MM.1S (cell line): ENCODE data around the gene EOMES.

ENCODE experiments used
- DNase-seq: peaks from one replicate; pipeline ENCODE4 v3.0.0-alpha.2; 2015
- H2AFZ ChIP-seq: fragments of 300-600 bp; sonication (generic); 2 replicates; pipeline ENCODE4 v1.6.0; 2016; ENCODE audit warnings: antibody characterized with exemption, low read length
- H3F3A ChIP-seq: fragments of 300-600 bp; sonication (generic); 2 replicates; pipeline ENCODE4 v1.6.1; 2016; ENCODE audit warnings: mild to moderate bottlenecking, antibody characterized with exemption, low read length, moderate library complexity, mixed read lengths; ENCODE audit not compliant: insufficient read depth
- H3K27ac ChIP-seq: fragments of 300-600 bp; sonication (generic); 2 replicates; pipeline ENCODE4 v1.5.1; 2016; ENCODE audit warnings: mild to moderate bottlenecking, low read length
- H3K27me3 ChIP-seq: fragments of 300-600 bp; sonication (generic); replicated peaks from 2 replicates; pipeline ENCODE4 v1.6.0; 2016; ENCODE audit warnings: low read length; ENCODE audit not compliant: insufficient read depth
- H3K36me3 ChIP-seq: fragments of 300-600 bp; sonication (generic); replicated peaks from 2 replicates; pipeline ENCODE4 v1.6.1; 2016; ENCODE audit warnings: mild to moderate bottlenecking, low read length, mixed read lengths; ENCODE audit not compliant: insufficient read depth
- H3K4me1 ChIP-seq: fragments of 300-600 bp; sonication (generic); 2 replicates; pipeline ENCODE4 v1.6.1; 2016; ENCODE audit warnings: low read length, mixed read lengths
- H3K4me2 ChIP-seq: fragments of 300-600 bp; sonication (generic); 2 replicates; pipeline ENCODE4 v1.6.0; 2016; ENCODE audit warnings: low read depth, low read length
- H3K4me3 ChIP-seq: fragments of 300-600 bp; sonication (generic); 2 replicates; pipeline ENCODE4 v1.5.1; 2016; ENCODE audit warnings: low read length, mixed read lengths
- H3K79me2 ChIP-seq: fragments of 300-600 bp; sonication (generic); 2 replicates; pipeline ENCODE4 v1.6.1; 2016; ENCODE audit warnings: mixed run types, low read length, mixed read lengths
- H3K9ac ChIP-seq: fragments of 300-600 bp; sonication (generic); 2 replicates; pipeline ENCODE4 v1.6.1; 2016; ENCODE audit warnings: low read length, mixed read lengths
- H3K9me2 ChIP-seq: fragments of 300-600 bp; sonication (generic); replicated peaks from 2 replicates; pipeline ENCODE4 v1.6.1; 2016; ENCODE audit warnings: mild to moderate bottlenecking, low read length, mixed read lengths; ENCODE audit not compliant: insufficient read depth
- H3K9me3 ChIP-seq: fragments of 300-600 bp; sonication (generic); replicated peaks from 2 replicates; pipeline ENCODE4 v1.6.1; 2016; ENCODE audit warnings: mild to moderate bottlenecking, low read length, mixed read lengths; ENCODE audit not compliant: insufficient read depth
- H4K20me1 ChIP-seq: fragments of 300-600 bp; sonication (generic); 2 replicates; pipeline ENCODE4 v1.6.1; 2016; ENCODE audit warnings: mild to moderate bottlenecking, low read length, moderate library complexity, mixed read lengths; ENCODE audit not compliant: insufficient read depth
- CTCF ChIP-seq: fragments of 300-600 bp; sonication (generic); IDR thresholded peaks from 2 replicates; pipeline ENCODE4 v1.5.1; 2016; ENCODE audit warnings: antibody characterized with exemption, low read length, mixed read lengths
- EZH2 ChIP-seq: fragments of 300-600 bp; sonication (generic); optimal IDR thresholded peaks from 2 replicates; pipeline ENCODE3; 2017; ENCODE audit warnings: low read depth, mild to moderate bottlenecking, antibody characterized with exemption, low read length, mixed read lengths
- EZH2phosphoT487 ChIP-seq: fragments of 300-600 bp; sonication (generic); IDR thresholded peaks from 2 replicates; pipeline ENCODE4 v1.6.1; 2018; ENCODE audit warnings: antibody characterized with exemption, low read length

The EOMES gene

GRCh38 chr3:27667751-27668150, 54.4 kb downstream of the EOMES start:
- no peaks in the 10 kb centered on the region for H3K27me3 ChIP-seq
- no peak overlapping the region for H3K9ac ChIP-seq
- no peaks in the 10 kb centered on the region for H4K20me1 ChIP-seq
- H3F3A ChIP-seq = no peaks in the 10 kb centered on the region
- H3K27ac ChIP-seq = no peak overlapping the region
- no peaks in the 10 kb centered on the region for H3K79me2 ChIP-seq
- no peak overlapping the region for H3K4me3 ChIP-seq
- no peak for TF ChIP-seq CTCF
- no peak for TF ChIP-seq EZH2
- no peak for TF ChIP-seq EZH2phosphoT487
- H3K9me3 ChIP-seq = no peaks in the 10 kb centered on the region
- no peak overlapping the region for H2AFZ ChIP-seq
- no peak overlapping the region for H3K4me2 ChIP-seq
- no peak for DNase-seq
- H3K4me1 ChIP-seq = no peaks in the 10 kb centered on the region
- H3K9me2 ChIP-seq = no peaks in the 10 kb centered on the region
- H3K36me3 ChIP-seq = no peaks in the 10 kb centered on the region

- Histone ChIP-seq H2AFZ (no peak overlapping the region), H3K9me3 (no peaks in the 10 kb centered on the region), H4K20me1 (no peaks in the 10 kb centered on the region), H3K4me3 (no peak overlapping the region), H3K4me2 (no peak overlapping the region), H3K27me3 (no peaks in the 10 kb centered on the region), H3K9ac (no peak overlapping the region), H3F3A (no peaks in the 10 kb centered on the region), H3K79me2 (no peaks in the 10 kb centered on the region), H3K36me3 (no peaks in the 10 kb centered on the region), H3K4me1 (no peaks in the 10 kb centered on the region), H3K9me2 (no peaks in the 10 kb centered on the region), H3K27ac (no peak overlapping the region)
- DNase-seq = no peak
- TF ChIP-seq EZH2phosphoT487 (no peak), CTCF (no peak), EZH2 (no peak)
Observed at GRCh38 chr3:27666708-27667107, 55.4 kb downstream of the EOMES start.

GRCh38 chr3:27666272-27666671, 55.9 kb downstream of the EOMES start:
- H3K79me2 ChIP-seq = no peaks in the 10 kb centered on the region
- no peaks in the 10 kb centered on the region for H3K9me2 ChIP-seq
- H3K9ac ChIP-seq = no peak overlapping the region
- H3F3A ChIP-seq = no peaks in the 10 kb centered on the region
- no peaks in the 10 kb centered on the region for H3K4me1 ChIP-seq
- no peak overlapping the region for H3K4me2 ChIP-seq
- H3K27me3 ChIP-seq = no peaks in the 10 kb centered on the region
- H2AFZ ChIP-seq = 0 out of 2 replicates have a peak overlapping the region, but pooled peaks have one; percentile 35
- H3K4me3 ChIP-seq = no peak overlapping the region
- no peak overlapping the region for H3K27ac ChIP-seq
- H3K36me3 ChIP-seq = no peaks in the 10 kb centered on the region
- no peaks in the 10 kb centered on the region for H4K20me1 ChIP-seq
- H3K9me3 ChIP-seq = no peaks in the 10 kb centered on the region
- no peak for TF ChIP-seq EZH2
- no peak for DNase-seq
